Measurements from ENCODE around the gene CDC42BPG.
A peak's percentile ranks its signal among the peaks of the same experiment; 100 is the strongest.

The CDC42BPG gene, protein sequence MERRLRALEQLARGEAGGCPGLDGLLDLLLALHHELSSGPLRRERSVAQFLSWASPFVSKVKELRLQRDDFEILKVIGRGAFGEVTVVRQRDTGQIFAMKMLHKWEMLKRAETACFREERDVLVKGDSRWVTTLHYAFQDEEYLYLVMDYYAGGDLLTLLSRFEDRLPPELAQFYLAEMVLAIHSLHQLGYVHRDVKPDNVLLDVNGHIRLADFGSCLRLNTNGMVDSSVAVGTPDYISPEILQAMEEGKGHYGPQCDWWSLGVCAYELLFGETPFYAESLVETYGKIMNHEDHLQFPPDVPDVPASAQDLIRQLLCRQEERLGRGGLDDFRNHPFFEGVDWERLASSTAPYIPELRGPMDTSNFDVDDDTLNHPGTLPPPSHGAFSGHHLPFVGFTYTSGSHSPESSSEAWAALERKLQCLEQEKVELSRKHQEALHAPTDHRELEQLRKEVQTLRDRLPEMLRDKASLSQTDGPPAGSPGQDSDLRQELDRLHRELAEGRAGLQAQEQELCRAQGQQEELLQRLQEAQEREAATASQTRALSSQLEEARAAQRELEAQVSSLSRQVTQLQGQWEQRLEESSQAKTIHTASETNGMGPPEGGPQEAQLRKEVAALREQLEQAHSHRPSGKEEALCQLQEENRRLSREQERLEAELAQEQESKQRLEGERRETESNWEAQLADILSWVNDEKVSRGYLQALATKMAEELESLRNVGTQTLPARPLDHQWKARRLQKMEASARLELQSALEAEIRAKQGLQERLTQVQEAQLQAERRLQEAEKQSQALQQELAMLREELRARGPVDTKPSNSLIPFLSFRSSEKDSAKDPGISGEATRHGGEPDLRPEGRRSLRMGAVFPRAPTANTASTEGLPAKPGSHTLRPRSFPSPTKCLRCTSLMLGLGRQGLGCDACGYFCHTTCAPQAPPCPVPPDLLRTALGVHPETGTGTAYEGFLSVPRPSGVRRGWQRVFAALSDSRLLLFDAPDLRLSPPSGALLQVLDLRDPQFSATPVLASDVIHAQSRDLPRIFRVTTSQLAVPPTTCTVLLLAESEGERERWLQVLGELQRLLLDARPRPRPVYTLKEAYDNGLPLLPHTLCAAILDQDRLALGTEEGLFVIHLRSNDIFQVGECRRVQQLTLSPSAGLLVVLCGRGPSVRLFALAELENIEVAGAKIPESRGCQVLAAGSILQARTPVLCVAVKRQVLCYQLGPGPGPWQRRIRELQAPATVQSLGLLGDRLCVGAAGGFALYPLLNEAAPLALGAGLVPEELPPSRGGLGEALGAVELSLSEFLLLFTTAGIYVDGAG (N-terminal part only)

GRCh38 chr11:64844330-64845128 is at the start of gene CDC42BPG:
Gene CDC42BPG, minus strand, starts transcription at chr11:64844653. Its CDS starts 84 bp downstream, at chr11:64844569.
- peak; percentile 62 for DNase-seq

- no peak for DNase-seq
Observed at GRCh38 chr11:64893194-64894069, 49.0 kb upstream of the CDC42BPG start.

- no peak for DNase-seq
Observed at GRCh38 chr11:64892838-64893193, 48.4 kb upstream of the CDC42BPG start.

GRCh38 chr11:64892411-64892831 is 48.0 kb upstream of the CDC42BPG start:
- DNase-seq, result no peak

DNA sequence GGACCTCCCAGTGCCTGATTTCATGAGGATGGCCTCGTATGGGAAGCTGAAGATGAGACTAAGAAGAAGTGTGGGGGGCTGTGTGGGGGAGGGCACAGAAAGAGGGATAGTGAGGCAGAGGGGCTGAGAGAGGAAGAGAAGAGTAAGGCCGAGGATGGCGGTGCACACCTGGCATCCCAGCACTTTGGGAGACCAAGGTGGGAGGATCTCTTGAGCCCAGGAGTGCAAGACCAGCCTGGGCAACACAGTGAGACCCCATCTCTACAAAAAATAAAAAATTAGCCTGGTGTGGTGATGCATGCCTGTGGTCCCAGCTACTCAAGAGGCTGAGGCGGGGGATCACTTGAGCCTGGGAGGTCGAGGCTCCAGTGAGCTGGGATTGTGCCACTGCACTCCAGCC is 47.4 kb upstream of the CDC42BPG start:
- no peak for DNase-seq

DNA sequence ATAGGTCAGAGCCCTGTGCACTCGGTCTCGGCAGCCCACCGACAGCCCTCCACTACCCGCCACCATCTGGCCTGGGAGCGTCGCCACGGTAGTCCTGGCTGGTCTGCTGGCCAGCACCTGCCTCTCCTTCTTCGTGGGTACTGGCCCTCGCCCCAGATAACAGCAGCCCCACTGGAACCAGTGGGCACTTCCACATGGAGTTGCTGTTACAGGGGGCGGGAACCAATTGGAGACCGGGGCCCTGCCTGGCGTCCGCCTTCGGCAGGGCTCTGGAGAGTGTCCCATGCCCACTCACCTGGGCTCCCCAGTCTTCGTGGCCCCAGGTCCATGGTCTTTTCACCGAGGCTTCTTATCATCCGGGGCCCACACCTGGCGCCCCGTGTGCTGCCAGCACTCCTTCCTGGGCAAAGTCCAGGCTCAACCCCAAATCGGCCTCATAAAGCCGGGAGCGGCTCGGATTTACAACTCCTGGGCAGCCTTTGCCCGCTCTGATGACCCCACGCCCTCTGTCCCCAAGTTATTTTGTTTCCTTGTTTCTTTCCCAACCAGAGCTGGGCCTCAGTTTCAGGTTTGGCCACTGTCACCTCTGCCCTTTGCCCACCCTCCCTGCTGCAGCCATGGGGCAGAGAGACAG is 46.9 kb upstream of the CDC42BPG start:
- DNase-seq, result no peak

GRCh38 chr11:64890522-64890939 is 46.1 kb upstream of the CDC42BPG start:
- DNase-seq, result no peak

DNA sequence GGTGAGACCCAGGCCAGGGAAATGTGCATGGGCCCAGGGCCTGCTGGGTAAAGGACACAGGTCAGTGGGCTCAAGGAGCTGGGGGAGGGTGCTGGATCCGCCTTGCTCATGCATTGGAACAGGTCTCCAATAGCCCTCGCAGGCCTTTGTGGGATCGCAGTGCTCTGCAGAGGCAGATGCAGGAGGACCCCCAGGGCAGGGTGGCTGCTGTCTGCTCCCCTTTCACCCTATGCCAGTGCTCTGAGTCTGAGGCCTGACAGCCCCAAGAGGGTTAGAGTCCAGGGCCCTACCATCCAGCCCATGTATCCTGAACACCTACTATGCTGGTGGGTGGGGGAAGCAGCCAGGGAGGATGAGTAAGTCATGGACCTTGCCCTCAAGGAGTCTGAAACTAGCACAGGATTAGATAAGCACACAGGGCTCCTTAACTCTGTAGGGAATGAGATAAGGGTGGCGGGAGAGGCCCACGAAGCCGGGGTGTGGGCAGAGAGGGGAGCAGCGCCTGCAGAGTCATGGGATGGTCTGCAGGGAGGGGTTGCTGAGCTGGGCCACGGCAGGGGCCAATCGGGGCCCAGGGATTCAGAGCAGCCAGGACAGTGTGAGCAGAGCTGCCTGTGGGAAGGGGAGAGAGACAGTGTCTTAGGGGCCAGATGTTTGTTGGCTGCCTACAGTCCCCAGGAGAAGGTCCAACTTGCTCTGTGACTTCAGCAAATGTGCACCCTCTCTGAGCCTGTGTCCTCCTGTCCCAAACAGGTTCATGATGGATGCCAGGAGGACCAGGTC is 44.5 kb upstream of the CDC42BPG start:
- DNase-seq, result no peak

DNA sequence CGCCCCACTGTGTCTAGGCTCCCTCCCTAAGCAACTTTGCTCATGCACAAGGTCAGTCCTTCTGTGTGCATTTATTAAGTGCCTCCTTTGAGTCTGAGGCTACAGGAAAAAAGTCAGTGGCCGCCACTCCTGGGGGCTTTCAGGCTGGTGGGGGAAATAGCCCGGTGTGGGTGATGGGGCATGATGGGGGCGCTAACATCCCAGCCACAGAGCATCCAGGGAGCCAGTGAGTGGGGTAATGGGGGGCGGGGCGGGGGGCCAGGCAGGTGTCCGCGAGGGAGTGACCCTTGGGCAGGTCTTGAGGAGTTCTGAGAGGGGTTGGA is 43.9 kb upstream of the CDC42BPG start:
- DNase-seq, result no peak

DNA sequence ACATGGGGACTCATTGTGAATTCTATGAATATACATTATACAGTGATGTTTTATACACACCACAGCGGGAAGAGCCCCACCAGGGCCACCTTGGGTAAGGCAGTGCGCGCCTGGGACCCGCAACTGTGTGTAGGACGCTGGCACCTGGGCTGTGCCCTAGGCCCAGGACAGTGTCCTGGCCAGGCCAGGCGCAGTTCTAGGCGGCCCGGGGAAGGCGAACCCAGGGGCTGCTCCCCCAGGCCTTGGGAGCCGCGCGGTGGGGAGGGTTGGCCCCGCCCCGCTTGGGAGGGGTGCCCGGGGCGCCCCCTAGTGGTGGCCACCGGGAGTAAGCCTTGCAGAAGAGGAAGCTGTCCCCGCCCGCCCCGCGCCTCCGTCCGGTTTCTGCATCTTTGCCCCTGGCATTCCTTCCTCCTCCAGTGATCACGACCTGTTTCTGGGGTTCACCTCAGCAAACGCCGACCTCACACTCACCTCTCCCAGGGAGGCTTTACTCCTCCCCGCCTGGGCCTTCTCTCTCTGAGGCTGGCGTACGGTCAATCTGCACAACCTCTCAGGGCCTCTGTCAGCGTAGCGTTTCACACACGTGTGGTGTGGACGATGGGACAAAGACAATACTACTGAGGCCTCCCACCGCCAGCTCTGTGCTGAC is 43.4 kb upstream of the CDC42BPG start:
- peak; percentile 64 for DNase-seq

DNA sequence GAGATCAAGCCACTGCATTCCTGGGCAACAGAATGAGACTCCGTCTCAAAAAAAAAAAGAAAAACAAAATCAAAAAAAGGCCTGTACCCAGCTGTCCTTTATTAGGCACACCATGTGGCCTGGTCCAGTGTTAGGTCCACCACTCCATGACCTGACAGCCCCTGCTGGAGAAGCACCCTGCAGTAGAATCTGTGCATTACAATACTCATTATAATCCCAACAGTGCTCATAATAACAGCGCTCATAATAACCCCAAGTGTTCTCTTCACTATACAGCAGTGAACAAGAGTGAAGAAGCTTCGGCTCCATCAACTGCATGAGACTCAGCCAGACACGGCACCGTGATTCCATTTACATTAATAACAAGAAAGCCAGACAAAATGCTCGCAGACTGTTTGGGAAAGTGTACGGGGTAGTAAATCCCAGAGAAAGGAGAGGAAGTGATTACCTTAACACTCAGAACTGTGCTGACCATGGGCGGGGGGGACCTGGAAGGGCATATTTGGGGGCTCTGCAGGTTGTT is 42.8 kb upstream of the CDC42BPG start:
- DNase-seq, result no peak

DNA sequence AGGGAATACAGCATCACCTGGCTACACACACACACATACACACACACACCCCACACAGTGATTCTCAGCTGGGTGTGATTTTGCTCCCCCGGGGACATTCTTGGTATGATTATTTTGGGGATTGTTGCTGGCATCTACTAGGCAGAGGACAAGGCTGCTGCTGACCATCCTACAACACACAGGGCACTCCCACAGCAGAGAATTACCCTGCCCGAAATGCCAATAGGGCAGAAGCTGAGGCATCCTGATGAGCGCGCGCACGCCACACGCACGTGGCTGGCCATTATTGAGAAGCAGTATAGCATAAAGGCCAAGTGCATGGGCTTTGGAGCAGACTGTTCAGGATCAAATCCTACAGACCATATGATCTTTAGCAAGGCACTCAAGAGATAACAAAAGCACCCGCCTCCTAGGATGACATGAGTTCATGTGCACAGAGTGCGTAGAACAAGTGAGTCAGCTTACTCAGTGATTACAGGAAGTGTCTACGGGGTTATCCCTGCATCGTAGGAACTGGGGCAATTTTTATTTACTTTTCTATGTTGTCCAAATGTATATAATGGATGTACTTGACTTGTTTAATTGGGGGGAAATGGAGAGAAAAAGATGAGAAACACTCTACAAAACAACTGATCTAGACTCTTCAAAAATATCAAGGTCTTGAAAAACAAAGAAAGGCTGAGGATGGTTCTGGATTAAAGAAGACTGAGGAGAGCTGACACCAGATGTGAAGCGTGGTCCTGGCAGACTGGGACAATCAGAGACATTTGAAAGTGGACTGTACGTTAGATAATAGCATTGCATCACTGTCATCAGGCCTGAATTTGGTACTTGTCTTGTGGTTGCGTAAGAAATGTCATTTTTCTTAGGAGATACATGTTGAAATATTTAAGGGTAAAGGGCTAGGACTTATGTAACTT is 41.2 kb upstream of the CDC42BPG start:
- peak; percentile 56 for DNase-seq

DNA sequence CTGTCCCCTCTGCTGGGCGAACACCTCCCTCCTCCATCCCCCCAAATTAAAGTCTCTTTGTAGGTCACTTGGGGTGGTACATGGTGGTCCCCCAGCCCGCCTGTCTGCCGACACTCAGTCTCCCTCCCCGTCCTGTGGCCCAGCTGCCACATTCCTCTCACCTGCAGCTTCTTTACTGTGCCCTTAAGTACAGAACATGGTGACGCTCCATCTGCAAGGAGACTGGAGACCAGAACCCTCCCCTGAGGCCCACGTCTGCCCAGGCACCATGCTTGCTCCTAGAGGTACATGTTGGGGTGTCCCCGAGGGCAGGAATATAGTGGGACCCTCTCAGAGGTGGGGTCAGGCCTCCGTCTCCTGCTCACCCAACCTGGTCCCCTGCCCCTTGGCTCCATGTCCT is 39.6 kb upstream of the CDC42BPG start:
- no peak for DNase-seq

DNA sequence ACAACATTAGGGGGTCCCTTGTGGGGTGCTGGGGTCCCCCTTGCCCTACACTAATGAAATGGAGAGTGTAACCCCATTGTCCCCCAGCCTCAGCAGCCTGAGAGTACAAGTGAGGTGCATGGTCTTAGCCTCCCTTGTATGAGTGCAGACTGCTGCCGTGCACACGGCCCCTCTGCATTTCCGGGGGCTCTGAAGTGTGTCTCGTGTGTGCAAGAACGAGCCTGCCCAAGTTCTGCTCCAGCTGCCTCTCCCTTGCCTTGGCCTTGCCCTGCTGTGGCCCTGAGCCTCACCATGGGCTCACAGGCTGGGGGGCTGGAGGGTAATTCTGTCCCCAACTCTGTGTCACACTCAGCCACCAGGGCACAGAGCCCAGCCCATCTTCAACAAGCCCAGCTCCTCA is 39.1 kb upstream of the CDC42BPG start:
- no peak for DNase-seq

- DNase-seq, result no peak
Observed at GRCh38 chr11:64882243-64882642, 37.8 kb upstream of the CDC42BPG start.

DNA sequence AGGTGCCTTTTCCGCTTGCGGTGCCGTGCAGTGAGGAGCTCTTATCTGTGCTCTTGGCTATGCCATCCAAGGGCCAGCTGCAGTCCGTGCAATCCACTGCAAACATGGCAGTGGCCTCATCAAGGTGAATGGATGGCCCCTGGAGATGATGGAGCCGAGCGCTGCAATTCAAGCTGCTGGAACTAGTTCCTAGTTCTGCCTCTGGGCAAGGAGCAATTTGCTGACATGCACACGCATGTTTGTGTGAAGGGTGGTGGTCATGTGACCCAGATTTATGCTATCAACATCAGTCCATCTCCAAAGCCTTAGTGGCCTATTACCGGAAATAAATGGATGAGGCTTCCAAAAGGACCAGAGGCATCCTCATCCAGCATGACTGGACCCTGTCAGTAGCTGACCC is 37.0 kb upstream of the CDC42BPG start:
- no peak for DNase-seq

GRCh38 chr11:64880240-64881001 is 36.0 kb upstream of the CDC42BPG start:
- DNase-seq, result no peak

Measured in fibroblast of skin of right biceps (primary cell).